COLO829 (cell line): Measurements from ENCODE around the gene MUC4.
"Not testable (repeated sequence)": the region's sequence is repeated elsewhere in the genome, so short reads cannot be mapped to it uniquely, and the experiment has no call there.

ENCODE experiments used
- DNase-seq: peaks from one replicate; pipeline ENCODE4 v3.0.0; 2012; ENCODE audit warnings: low spot score

Gene MUC4

GRCh38 chr3:195834675-195835583 is 23.2 kb upstream of the MUC4 start:
- no peak for DNase-seq

- no peak for DNase-seq
These were observed 18.1 kb upstream of the MUC4 start for GRCh38 chr3:195829897-195830254.

GRCh38 chr3:195828762-195829161 is 17.0 kb upstream of the MUC4 start:
- no peak for DNase-seq

- DNase-seq = no peak
These were observed 14.4 kb upstream of the MUC4 start for GRCh38 chr3:195825857-195826804.

GRCh38 chr3:195825191-195825588 is 13.5 kb upstream of the MUC4 start:
- no peak for DNase-seq

- not testable (repeated sequence) for DNase-seq
These were observed 12.9 kb upstream of the MUC4 start for GRCh38 chr3:195824425-195825190.

GRCh38 chr3:195823999-195824398 is 12.3 kb upstream of the MUC4 start:
- peak; percentile 17 for DNase-seq

GRCh38 chr3:195823280-195823679 is 11.6 kb upstream of the MUC4 start:
- peak; percentile 16 for DNase-seq

GRCh38 chr3:195822131-195822696 is 10.5 kb upstream of the MUC4 start:
- DNase-seq = no peak

GRCh38 chr3:195821403-195822130 is 9.8 kb upstream of the MUC4 start:
- no peak for DNase-seq

- DNase-seq = no peak
These were observed 9.2 kb upstream of the MUC4 start for GRCh38 chr3:195820901-195821300.

- DNase-seq = no peak
These were observed 8.5 kb upstream of the MUC4 start for GRCh38 chr3:195820186-195820585.

GRCh38 chr3:195818301-195818700 is 6.6 kb upstream of the MUC4 start:
- no peak for DNase-seq

GRCh38 chr3:195817578-195818135 is 5.9 kb upstream of the MUC4 start:
- DNase-seq = no peak

- not testable (repeated sequence) for DNase-seq
These were observed 4.7 kb upstream of the MUC4 start for GRCh38 chr3:195816276-195816913.

GRCh38 chr3:195815169-195815771 is 3.5 kb upstream of the MUC4 start:
- no peak for DNase-seq

- no peak for DNase-seq
These were observed 2.3 kb upstream of the MUC4 start for GRCh38 chr3:195813916-195814640.

- no peak for DNase-seq
These were observed 637 bp upstream of the MUC4 start for GRCh38 chr3:195812366-195812765.

GRCh38 chr3:195810455-195810845 is 1.3 kb downstream of the MUC4 start:
- no peak for DNase-seq
